Skeletal muscle cell (primary cell): ENCODE data around the gene ETNK1.
"Not testable (repeated sequence)": the region's sequence is repeated elsewhere in the genome, so short reads cannot be mapped to it uniquely, and the experiment has no call there.

Experiments used
- DNase-seq: peaks from one replicate; pipeline ENCODE4 v3.0.0-alpha.2; 2010; ENCODE audit warnings: low read depth
- H3K4me3 ChIP-seq: 2 replicates; pipeline ENCODE4 v1.5.1; 2011; ENCODE audit warnings: low read depth, mild to moderate bottlenecking, control low read depth, low read length, moderate library complexity

The ETNK1 gene, protein sequence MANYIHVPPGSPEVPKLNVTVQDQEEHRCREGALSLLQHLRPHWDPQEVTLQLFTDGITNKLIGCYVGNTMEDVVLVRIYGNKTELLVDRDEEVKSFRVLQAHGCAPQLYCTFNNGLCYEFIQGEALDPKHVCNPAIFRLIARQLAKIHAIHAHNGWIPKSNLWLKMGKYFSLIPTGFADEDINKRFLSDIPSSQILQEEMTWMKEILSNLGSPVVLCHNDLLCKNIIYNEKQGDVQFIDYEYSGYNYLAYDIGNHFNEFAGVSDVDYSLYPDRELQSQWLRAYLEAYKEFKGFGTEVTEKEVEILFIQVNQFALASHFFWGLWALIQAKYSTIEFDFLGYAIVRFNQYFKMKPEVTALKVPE

DNA sequence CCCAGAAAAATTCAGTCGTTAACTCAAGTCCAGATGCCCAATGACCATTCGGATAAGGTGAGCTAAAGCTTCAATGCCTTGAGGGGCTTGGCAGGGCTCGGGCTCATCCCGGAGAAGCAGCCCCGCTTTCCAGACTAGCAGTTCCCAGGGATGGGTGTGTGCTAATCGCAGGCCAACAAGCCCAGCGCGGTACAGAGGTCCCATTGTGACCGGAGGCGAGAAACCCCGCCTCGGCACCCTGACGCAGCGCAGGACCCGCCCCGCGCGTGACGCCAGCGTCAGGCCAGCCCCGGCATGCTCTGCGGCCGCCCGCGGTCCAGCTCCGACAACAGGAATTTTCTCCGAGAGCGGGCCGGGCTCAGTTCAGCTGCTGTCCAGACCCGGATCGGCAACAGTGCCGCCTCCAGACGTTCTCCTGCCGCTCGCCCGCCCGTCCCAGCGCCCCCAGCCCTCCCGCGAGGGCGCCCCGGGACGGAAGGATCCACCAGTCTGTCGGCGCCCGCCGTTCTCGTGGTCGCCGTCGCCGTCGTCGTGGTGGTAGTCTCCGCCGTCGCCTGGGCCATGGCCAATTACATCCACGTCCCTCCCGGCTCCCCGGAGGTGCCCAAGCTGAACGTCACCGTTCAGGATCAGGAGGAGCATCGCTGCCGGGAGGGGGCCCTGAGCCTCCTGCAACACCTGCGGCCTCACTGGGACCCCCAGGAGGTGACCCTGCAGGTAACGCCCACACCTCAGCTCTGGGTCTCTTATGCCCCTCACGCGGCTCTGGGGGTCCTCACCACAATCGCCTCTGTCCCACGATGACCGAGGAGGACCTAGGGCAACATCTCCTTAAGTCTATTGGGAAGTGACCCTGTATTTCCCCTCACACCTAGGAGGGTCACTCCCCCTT lies at the start of gene ETNK1:
Gene ETNK1, plus strand, starts transcription at position 302 of the 892 bp plus-strand sequence. Its CDS starts 260 bp downstream, at position 562.
- peak within 1 kb of the TSS; percentile 100 for H3K4me3 ChIP-seq
- peak; percentile 83 for DNase-seq

DNA sequence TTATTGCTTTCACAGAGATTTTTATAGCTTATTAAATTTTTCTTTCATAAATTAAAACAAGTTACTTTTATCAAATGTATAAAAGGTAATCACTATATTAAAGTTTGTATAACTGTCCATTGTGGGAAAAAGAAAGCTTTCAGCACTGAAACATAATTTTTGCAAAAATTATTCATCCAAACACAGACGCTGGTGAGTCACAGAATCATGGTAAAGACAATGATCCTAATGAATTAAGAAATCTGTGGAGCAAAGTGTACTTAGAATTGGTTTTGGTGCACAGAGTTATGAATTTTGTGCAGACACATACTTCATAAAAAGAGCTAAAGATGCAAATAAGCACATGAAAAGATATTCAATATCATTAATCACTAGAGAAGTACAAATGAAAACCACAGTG lies 48.9 kb upstream of the ETNK1 start:
- DNase-seq: no peak
- H3K4me3 ChIP-seq: no peak overlapping the region

DNA sequence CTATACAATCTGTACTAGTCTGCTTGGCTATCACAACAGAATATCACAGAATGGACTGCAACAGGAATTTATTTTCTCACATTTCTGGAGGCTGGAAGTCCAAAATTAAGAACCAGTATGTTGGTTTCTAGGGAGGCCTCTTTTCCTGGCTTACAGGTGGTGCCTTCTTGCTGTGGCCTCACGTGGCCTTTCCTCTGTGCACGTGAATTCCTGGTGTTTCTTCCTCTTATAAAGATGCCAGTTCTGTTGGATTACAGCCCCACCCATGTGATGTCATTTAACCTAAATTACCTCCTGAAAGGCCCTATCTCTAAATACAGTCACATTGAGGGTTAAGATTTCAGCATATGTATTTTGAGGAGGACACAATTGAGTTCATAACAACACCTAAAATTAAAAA lies 48.5 kb upstream of the ETNK1 start:
- no peak for DNase-seq
- no peak overlapping the region for H3K4me3 ChIP-seq

DNA sequence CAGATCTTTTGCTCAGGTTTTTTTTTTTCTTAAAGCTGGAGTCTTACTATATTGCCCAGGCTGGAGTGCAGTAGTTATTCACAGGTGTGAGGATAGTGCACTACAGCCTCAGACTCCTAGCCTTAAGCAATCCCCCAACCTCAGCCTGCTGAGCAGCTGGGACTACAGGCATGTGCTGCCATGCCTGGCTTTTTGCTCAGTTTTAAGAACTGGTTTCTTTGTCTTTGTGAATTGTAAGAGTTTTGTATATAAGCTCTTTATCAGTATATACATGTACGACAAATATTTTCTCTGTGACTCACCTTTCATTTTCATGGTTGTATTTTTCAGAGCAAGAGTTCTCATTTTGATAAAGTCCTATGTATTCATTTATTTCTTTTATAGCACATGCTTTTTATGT lies 47.3 kb upstream of the ETNK1 start:
- no peak overlapping the region for H3K4me3 ChIP-seq

DNA sequence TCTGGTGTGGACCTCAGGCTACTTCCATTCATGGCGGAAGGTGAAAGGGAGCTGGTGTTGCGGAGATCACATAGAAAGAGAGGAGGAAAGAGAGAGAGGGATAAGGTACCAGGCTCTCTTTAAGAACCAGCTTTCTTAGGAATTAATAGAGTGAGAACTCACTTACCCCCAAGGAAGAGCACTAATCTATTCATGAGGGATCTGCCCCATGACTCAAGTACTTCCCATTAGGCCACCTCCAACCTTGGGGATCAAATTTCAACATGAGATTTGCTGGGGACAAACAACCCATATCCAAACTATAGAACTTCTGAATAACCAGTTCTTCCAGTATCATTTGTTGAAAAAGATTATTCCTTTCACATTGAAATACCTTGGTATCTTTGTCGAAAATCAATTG lies 46.6 kb upstream of the ETNK1 start:
- no peak for DNase-seq
- no peak overlapping the region for H3K4me3 ChIP-seq

More for the DNA sequence above, 47.3 kb upstream of the ETNK1 start:
- DNase-seq: no peak

DNA sequence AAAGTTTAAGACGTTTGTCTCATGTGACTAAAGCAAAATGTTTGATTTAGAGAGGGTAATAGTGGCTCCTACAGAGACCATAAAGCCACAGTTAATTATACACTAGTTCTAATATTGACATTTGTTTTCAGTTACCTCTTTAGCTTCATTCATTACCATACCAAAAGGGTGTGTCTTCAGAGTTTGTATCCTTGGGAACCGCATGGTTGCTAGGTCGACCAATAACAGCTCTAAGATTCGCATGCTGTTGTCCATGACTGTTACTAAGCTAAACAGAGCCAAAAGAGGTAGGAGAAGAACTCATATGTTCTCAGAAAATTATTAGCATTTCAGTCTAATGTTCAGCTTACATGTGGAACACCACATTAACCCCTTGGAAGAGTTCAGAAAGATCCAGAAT lies 36.2 kb upstream of the ETNK1 start:
- no peak overlapping the region for H3K4me3 ChIP-seq
- DNase-seq: no peak

DNA sequence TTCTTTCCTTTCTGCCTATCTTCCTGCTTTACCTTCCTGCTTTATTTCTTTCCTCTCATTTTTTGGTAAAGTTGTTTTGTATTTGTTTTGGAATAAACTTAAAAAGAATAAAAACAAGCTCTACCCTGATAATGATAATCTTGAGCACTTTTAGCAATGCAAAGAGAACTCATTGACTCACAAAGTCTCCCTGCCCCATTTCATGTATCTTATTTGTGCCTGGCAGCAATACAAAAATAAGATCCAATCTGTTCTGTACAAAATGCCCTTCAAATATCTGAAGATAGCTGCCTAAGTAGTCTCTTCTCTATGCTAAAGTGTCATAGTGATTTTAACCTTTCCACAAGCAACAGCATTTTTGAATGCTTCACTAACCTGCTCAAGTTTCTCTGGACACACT lies 31.1 kb upstream of the ETNK1 start:
- DNase-seq: no peak
- no peak overlapping the region for H3K4me3 ChIP-seq

DNA sequence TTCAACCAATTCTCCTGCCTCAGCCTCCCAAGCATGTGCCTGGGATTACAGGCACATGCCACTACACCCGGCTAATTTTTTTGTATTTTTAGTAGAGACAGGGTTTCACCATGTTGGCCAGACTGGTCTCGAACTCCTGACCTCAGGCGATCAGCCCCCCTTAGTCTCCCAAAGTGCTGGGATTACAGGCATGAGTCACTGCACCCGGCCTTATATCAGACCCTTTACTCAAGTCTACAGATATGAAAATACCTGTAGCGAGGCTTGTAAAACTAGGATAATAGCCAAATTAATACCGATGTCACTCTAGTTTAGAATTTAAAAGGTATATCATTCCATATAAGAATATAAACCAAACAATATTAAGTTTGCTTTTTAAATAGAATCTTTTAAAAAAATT lies 27.4 kb upstream of the ETNK1 start:
- H3K4me3 ChIP-seq, DNase-seq: not testable (repeated sequence)

DNA sequence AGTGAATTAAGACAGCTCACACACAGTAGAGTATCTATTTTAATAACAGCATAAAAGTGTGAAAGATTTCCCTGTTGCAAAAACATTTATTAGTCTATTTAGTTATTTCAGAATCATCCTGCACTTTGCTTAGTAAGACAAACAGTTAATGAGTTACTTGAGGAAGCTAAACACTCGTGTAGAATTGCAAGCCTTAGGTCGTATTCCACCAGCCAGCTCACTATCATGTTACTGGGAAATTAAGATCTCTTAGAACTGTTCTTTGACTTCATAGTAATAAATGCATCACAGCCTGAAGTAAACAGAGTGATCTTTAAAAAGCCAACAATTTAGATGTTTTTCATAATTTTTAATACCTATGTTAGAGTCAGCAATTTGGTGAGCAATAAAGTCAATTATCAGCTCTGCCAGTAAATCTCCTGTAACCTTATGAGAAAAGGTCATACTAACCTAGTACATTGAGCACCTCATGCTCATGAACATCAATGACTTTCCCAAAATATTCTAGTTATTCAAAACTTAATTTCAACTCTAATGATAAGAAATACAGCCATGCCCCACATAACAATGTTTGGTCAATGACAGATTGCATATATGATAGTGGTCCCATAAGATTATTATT lies 26.7 kb upstream of the ETNK1 start:
- H3K4me3 ChIP-seq: no peak overlapping the region
- DNase-seq: no peak

DNA sequence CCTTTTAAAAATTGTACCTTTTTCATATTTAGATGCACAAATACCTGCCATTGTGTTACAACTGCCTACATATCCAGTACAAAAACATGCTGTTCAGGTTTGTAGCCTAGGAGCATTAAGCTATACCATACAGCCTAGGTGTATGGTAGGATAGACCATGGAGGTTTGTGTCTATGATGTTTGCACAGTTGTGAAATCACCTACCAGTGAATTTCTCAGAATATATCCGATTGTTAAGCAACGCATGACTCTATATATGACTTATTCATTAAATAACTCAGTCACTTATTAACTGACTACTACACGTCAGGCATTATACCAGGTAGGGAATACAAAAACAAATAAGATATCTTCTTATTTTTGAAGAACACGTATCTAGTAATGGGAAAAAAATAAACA lies 26.2 kb upstream of the ETNK1 start:
- DNase-seq: no peak
- H3K4me3 ChIP-seq: no peak overlapping the region

DNA sequence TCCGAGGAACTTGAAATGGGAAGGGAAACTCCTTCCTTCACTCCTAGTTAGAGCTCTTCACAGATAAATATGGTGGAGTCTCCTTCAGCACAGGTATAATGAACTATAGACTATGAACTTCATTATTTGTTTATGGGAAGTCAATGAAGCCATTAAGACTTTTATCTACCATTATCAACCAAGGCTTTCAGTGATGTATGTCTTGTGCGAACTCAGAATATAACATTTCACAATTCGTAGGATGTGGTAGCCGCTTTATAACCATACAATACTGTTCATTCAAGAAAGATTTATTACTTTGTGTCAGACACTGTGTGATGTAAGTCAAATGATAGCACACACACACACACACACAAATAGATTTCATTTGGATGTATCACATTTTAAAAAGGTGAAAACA lies 24.8 kb upstream of the ETNK1 start:
- DNase-seq: no peak
- no peak overlapping the region for H3K4me3 ChIP-seq

DNA sequence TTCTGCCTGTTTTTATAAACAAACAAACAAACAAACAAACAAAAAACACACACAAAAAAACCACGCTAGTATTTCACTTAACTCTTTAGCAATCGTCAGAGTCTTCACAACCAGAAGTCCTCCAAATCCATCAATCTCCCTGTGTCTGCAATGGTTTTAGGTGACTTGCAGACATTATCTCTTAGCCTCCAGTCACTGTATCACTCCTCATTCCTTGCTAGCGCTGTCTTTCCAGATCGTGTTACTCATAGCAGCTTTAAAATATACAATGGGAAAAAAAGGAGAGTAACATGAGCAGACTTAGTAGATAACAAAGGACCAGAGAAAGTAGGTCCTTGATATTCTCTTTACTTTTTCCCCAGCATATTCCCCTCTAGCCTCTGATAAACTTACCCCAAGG lies 15.5 kb upstream of the ETNK1 start:
- no peak for DNase-seq
- H3K4me3 ChIP-seq: no peak overlapping the region

DNA sequence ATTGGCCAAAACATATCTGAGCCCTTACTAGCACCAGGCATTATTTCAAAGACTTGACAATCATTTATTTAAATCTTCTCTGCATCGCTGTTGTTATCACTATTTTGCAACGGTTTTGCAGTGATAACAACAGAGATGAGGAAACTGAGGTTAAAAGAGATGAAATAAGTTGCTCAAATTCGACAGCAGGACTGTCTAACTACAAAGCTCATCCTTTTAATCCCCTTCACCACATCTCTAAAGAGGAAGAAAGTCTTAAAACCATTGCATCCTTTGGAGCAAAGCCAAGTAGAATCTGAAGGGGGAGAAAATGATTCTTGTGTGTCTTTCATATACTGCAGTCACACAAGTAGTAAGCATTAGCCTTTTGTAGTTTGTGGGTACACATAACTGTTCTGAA lies 14.8 kb upstream of the ETNK1 start:
- no peak overlapping the region for H3K4me3 ChIP-seq
- no peak for DNase-seq

DNA sequence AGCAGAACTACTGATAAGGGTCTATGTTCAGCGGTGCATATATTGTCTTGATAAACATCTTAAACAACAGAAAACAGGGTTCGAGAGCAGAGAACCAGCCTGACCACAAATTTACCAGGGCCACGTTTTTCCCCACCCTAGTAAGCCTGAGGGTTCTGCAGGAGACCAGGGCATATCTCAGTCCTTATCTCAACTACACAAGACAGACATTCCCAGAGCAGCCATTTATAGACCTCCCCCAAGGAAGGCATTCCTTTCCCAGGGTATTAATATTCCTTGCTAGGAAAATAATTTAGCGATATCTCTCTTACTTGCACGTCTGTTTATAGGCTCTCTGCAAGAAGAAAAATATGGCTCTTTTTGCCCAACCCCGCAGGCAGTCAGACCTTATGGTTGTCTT lies 12.1 kb upstream of the ETNK1 start:
- DNase-seq, H3K4me3 ChIP-seq: not testable (repeated sequence)

DNA sequence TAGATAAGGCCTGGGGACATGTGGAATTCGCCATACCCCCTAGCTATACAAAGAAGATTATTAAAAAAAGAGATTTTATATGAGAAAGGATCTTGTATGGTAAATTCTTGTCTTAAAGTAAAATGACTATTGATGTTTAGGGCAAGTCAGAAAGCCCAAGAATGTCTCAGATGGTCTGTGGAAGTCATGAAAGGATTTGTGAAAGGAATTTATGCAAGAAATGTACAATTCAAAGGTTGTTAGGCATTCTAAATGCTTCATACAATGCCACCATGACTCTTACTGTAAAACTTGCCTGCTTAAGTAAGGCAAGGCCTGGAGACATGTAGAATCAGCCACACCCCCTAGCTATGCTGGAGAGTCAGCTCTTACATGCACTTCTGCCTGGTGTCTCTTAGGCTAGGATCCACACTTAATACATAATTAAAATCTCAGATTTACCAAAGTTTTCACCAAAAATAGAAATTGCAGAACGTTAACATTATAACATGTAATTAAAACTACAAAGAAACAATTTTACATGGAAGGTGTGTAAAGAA lies 8.9 kb upstream of the ETNK1 start:
- no peak for DNase-seq
- H3K4me3 ChIP-seq: no peak overlapping the region

DNA sequence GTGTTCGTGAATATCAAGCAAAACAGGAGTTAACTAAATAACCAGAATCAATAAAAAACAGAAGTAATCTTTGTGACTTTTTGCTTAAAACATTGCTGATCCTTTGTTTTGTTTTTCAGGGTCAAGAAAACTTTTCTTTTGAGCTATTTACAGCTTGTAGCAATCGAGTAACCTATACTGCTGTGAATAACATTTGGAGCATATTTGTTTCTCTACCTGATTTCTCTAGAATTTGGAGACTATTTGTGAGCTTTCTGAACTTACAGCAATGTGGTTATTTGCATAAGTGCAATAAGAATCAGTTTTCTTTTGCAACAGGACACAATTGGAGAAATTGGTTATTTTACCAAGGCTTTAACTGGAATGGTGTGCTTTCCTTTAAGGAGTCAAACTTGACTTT lies 7.3 kb upstream of the ETNK1 start:
- DNase-seq: no peak
- H3K4me3 ChIP-seq: no peak overlapping the region

DNA sequence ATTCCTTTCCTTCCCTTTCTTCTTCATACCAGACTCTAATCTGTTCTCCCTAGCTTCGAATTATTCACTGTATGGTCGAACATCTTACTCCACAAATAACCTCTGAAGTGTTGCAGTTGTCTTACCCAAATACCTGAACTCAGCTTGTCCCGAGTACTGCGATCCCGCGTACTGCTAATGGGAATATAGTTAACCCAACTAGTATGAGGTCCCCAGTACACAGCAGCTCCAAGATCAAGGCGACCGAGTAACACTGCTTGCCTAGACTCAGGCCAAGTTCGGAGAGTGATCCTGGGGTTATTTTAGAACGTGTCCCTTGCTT lies 462 bp upstream of the ETNK1 start:
- no peak for DNase-seq
- H3K4me3 ChIP-seq: peak overlapping the region; percentile 100

DNA sequence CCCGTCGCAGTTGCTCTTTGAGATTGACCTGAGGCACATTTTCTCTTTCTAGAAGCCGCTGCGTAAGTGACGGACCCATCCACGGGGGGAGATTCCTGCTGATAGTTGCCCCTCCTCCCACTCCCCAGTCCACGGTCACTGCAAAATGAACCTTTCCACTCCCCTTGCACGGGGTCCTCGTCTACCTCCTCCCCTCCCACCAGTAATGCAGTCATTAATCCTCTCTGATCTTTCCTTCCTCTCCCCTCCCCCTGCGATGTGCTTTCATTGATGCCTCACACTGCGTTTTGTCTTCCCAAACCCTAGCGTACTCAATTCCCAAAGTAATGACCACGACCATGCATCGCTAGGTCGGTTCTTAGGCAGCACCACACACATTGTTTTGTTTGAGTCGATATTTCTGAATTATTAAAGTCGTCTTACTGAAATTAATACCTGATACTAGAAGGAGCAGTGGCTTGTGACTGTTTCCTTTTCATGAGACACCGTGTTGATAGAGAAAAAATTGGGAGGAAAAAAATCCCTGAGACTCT lies 857 bp downstream of the ETNK1 start:
- peak overlapping the region; percentile 100 for H3K4me3 ChIP-seq
- no peak for DNase-seq

DNA sequence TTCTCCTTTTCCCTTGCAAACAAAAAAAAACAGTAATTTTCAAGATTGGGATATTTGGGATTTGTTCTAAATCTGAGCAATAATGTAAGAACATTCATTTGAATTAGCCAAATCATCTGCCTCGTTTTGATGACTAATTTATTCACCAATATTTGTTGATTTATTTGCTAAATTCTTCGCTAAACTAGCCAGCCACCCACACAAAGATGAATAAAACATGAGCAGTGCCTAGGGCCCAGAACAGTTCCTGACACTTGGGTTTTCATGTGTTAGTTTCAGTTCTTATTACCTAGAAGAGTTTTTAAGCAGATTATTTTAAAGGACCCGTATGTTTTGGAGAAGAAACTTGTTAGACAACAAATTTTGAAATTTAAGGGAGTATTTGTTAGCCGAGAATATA lies 1.4 kb downstream of the ETNK1 start:
- H3K4me3 ChIP-seq: peak overlapping the region; percentile 100
- DNase-seq: no peak

DNA sequence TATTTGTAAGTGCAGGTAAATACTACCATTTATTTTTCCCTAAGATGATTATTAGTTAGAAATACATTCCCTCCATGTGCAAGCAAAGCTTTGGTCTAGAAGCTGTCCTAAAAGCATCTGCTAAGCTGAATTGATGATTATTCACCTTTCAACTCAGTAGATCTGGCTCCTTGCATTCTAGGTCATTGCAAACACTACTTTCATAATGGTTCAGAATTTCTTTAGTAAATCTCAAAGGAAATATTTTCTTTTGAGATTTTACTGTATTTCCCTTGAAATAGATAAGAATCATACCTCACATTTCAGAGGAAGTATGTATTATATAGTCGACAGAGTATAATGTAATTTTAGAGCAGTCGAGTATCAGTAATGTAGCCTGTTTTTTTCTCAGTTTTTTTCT lies 2.4 kb downstream of the ETNK1 start:
- H3K4me3 ChIP-seq: peak overlapping the region; percentile 100
- DNase-seq: no peak
